NB4 (cell line): ENCODE data around the gene FLNB.

Source experiments
- CTCF ChIP-seq: IDR thresholded peaks from one replicate; pipeline ENCODE4 v1.5.1; 2012; ENCODE audit warnings: low read depth, low read length
- POLR2A ChIP-seq: IDR thresholded peaks from 2 replicates; pipeline ENCODE4 v1.6.1; 2011; ENCODE audit warnings: mild to moderate bottlenecking; ENCODE audit not compliant: insufficient read length; ENCODE audit errors: extremely low read depth
- TF ChIP-seq, protein P1 (sequence below): IDR thresholded peaks from 2 replicates; pipeline ENCODE4 v1.6.1; 2011; ENCODE audit warnings: low read depth, low read length

DNA sequence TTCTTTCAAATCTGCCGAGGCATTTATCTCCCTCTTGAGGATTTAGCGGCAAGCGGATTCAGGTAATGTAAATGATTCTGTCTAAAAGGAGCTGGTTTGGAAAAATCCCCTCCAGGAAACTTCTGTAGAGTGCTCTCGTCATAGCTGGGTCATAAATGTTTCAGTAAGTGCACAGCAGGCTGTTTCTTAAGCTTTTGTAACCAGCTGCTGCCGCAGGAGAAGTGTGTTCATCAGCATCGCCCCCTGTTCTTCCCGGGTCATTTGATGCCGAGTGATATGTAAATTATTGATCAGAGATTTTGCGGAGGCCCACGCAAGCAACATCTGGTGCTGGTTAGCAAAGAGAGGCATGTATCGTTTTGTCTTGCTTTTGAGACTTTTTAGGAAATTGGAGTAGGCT lies 149.5 kb downstream of the FLNB start:
- TF ChIP-seq CTCF: no peak
- no peak for TF ChIP-seq POLR2A
- TF ChIP-seq, protein P1, sequence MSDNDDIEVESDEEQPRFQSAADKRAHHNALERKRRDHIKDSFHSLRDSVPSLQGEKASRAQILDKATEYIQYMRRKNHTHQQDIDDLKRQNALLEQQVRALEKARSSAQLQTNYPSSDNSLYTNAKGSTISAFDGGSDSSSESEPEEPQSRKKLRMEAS: no peak
